ENCODE results near the gene FEM1C. TPM values are rescaled to one million over a fixed set of nuclear protein-coding genes. Genes with fewer than 3 reads are reported as not detected.

Gene FEM1C
- total RNA-seq, 1 donor from 2014 or later: 28.7 TPM

DNA sequence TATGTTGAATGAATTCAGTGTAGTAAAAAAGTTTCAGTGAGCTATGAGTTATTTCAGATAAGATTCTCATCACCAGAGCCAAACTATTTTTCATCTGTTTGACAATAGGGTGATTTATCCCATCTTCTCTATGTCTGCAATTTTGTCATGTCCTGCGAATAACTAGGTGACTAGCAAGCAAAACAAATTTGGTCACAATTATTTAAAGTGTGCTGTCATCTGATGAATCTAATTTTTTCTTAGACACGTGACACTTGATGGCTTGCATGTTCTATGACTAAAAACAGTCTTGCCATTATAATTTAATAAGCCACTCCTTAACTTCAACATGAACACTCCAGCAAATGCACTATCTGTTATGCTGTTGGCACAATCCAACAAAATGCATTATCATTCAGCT is 35.0 kb downstream of the FEM1C start:
- no peaks in the 10 kb centered on the region for H3K9me3 Mint-ChIP-seq
- H3K9me3 ChIP-seq (ENCODE audit: low read depth): no peaks in the 10 kb centered on the region
- peaks cover 2% of the 10 kb centered on the region for H3K36me3 Mint-ChIP-seq

DNA sequence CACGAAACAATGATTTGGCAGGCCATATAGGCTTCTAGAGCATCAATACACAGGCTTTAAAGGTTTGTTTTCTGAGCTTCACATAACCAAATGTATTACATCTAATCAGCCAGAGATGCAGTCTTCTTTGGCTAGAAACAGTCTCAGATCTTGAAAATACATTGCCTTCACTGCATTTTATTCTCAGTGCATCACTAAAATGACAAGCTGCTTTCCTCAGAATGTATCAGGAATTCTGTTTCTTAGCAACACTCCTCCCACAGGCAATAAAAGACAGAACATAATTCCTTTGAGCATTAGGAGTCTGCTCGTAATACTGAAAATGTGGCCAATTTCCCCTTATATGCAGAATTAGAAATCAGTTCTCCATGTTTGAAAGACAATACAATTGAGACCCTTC is 36.9 kb downstream of the FEM1C start:
- Mint-ChIP-seq H3K9me3 (no peaks in the 10 kb centered on the region), H3K36me3 (peaks cover 2% of the 10 kb centered on the region), H3K27me3 (ENCODE audit: insufficient read depth, low read depth) (no peaks in the 10 kb centered on the region), H3K27ac (no peak overlapping the region), H3K4me3 (no peak overlapping the region), H3K4me1 (peaks cover 3% of the 10 kb centered on the region)
- Histone ChIP-seq H3K9me3 (ENCODE audit: low read depth) (no peaks in the 10 kb centered on the region), H3K4me1 (no peaks in the 10 kb centered on the region), H4K20me1 (ENCODE audit: low read depth) (no peaks in the 10 kb centered on the region), H3K36me3 (no peaks in the 10 kb centered on the region), H3K9ac (no peak overlapping the region), H3K27ac (no peak overlapping the region), H2AFZ (replicated peaks) (no peak overlapping the region), H3F3A (ENCODE audit: low read depth) (no peaks in the 10 kb centered on the region), H3K4me3 (no peak overlapping the region), H3K27me3 (no peaks in the 10 kb centered on the region), H3K79me2 (ENCODE audit: low read depth) (no peaks in the 10 kb centered on the region), H3K4me2 (no peak overlapping the region)
- no peak for TF ChIP-seq EZH2 (IDR thresholded peaks at IDR 0.05)
- TF ChIP-seq EZH2phosphoT487 (IDR thresholded peaks at IDR 0.05): no peak
- TF ChIP-seq, protein P1, sequence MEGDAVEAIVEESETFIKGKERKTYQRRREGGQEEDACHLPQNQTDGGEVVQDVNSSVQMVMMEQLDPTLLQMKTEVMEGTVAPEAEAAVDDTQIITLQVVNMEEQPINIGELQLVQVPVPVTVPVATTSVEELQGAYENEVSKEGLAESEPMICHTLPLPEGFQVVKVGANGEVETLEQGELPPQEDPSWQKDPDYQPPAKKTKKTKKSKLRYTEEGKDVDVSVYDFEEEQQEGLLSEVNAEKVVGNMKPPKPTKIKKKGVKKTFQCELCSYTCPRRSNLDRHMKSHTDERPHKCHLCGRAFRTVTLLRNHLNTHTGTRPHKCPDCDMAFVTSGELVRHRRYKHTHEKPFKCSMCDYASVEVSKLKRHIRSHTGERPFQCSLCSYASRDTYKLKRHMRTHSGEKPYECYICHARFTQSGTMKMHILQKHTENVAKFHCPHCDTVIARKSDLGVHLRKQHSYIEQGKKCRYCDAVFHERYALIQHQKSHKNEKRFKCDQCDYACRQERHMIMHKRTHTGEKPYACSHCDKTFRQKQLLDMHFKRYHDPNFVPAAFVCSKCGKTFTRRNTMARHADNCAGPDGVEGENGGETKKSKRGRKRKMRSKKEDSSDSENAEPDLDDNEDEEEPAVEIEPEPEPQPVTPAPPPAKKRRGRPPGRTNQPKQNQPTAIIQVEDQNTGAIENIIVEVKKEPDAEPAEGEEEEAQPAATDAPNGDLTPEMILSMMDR (IDR thresholded peaks at IDR 0.05): no peak
- no peak for DNase-seq (ENCODE audit: low spot score)

More for the DNA sequence above, 35.0 kb downstream of the FEM1C start:
- H4K20me1 ChIP-seq (ENCODE audit: low read depth): no peaks in the 10 kb centered on the region
- no peak overlapping the region for H2AFZ ChIP-seq (replicated peaks)
- Mint-ChIP-seq H3K27me3 (ENCODE audit: insufficient read depth, low read depth) (peaks cover 2% of the 10 kb centered on the region), H3K27ac (no peak overlapping the region), H3K4me3 (no peak overlapping the region), H3K4me1 (peaks cover 3% of the 10 kb centered on the region)
- H3F3A ChIP-seq (ENCODE audit: low read depth): no peaks in the 10 kb centered on the region
- no peaks in the 10 kb centered on the region for H3K36me3 ChIP-seq
- no peak overlapping the region for H3K27ac ChIP-seq
- TF ChIP-seq EZH2phosphoT487 (IDR thresholded peaks at IDR 0.05) (no peak), EZH2 (IDR thresholded peaks at IDR 0.05) (no peak)
- TF ChIP-seq, protein P1 (IDR thresholded peaks at IDR 0.05): no peak
- no peaks in the 10 kb centered on the region for H3K79me2 ChIP-seq (ENCODE audit: low read depth)
- H3K4me3 ChIP-seq: no peak overlapping the region
- no peak for DNase-seq (ENCODE audit: low spot score)
- no peak overlapping the region for H3K9ac ChIP-seq
- H3K27me3 ChIP-seq: no peaks in the 10 kb centered on the region
- H3K4me2 ChIP-seq: no peak overlapping the region
- H3K4me1 ChIP-seq: no peaks in the 10 kb centered on the region

DNA sequence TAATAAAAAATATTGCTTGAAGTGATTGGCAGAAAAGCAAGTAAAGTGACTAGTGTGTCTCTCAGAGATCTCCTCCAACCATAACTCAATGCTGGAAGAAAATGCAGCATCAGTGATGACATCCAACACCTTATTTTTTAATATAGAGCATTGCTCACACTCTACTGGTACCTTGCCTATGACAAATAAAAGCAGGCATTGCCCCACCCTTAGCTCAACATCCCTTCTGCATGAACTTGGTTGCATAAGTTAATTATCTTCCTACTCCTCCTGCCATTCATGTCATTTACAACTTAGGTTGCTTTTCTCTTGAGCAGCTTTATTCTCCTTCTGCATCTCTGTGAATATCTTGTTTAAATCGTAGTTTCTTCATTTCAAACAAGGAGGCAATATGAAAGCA is 41.2 kb downstream of the FEM1C start:
- Mint-ChIP-seq H3K4me1 (peaks cover 3% of the 10 kb centered on the region), H3K9me3 (no peaks in the 10 kb centered on the region), H3K4me3 (no peak overlapping the region), H3K36me3 (no peaks in the 10 kb centered on the region), H3K27me3 (ENCODE audit: insufficient read depth, low read depth) (no peaks in the 10 kb centered on the region), H3K27ac (no peak overlapping the region)
- H2AFZ ChIP-seq (replicated peaks): no peak overlapping the region
- no peaks in the 10 kb centered on the region for H3K79me2 ChIP-seq (ENCODE audit: low read depth)
- no peaks in the 10 kb centered on the region for H3K9me3 ChIP-seq (ENCODE audit: low read depth)
- no peaks in the 10 kb centered on the region for H3K36me3 ChIP-seq
- H3K4me2 ChIP-seq: no peak overlapping the region
- H3K27me3 ChIP-seq: no peaks in the 10 kb centered on the region
- no peak for DNase-seq (ENCODE audit: low spot score)
- TF ChIP-seq EZH2phosphoT487 (IDR thresholded peaks at IDR 0.05) (no peak), EZH2 (IDR thresholded peaks at IDR 0.05) (no peak)
- TF ChIP-seq, protein P1 (IDR thresholded peaks at IDR 0.05): no peak
- no peaks in the 10 kb centered on the region for H4K20me1 ChIP-seq (ENCODE audit: low read depth)
- H3F3A ChIP-seq (ENCODE audit: low read depth): no peaks in the 10 kb centered on the region
- H3K4me1 ChIP-seq: no peaks in the 10 kb centered on the region
- H3K9ac ChIP-seq: no peak overlapping the region
- no peak overlapping the region for H3K4me3 ChIP-seq
- H3K27ac ChIP-seq: no peak overlapping the region

Data from neural progenitor cell (in vitro differentiated cells).